ENCODE results near the gene C12orf57.

DNA sequence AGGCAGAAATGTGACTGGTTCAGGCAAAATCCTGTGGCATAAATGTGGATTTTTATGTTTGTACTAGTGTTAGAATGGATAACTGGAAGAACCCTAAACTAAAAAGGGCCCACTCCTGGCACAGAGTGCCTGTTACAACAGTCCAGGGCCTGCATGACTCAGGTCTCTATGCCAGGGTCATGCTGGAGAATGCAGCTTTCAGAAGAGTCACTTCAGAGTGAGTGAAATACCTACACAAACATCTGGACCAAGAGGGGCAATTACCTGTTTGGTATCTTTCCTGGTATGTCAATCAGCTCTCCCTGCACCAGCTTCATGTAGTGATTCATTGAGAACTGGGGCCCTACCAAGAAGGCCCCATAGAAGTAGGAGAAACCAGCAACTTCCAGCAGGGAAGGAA, 36.9 kb downstream of the C12orf57 start:
- TF ChIP-seq, protein P1, sequence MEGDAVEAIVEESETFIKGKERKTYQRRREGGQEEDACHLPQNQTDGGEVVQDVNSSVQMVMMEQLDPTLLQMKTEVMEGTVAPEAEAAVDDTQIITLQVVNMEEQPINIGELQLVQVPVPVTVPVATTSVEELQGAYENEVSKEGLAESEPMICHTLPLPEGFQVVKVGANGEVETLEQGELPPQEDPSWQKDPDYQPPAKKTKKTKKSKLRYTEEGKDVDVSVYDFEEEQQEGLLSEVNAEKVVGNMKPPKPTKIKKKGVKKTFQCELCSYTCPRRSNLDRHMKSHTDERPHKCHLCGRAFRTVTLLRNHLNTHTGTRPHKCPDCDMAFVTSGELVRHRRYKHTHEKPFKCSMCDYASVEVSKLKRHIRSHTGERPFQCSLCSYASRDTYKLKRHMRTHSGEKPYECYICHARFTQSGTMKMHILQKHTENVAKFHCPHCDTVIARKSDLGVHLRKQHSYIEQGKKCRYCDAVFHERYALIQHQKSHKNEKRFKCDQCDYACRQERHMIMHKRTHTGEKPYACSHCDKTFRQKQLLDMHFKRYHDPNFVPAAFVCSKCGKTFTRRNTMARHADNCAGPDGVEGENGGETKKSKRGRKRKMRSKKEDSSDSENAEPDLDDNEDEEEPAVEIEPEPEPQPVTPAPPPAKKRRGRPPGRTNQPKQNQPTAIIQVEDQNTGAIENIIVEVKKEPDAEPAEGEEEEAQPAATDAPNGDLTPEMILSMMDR (IDR thresholded peaks at IDR 0.05; ENCODE audit: control extremely low read depth in 1 of 3, insufficient read depth in 1 of 3, low read depth in 1 of 3, low read length in 3 of 3), result no peak
- TF ChIP-seq, protein P2, sequence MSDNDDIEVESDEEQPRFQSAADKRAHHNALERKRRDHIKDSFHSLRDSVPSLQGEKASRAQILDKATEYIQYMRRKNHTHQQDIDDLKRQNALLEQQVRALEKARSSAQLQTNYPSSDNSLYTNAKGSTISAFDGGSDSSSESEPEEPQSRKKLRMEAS (IDR thresholded peaks at IDR 0.05), result no peak
- no peak for TF ChIP-seq GABPA (IDR thresholded peaks at IDR 0.05; ENCODE audit: borderline replicate concordance, insufficient read depth, low read length)

Measured in H1 (cell line).